Measurements from ENCODE around the gene GLB1L.

DNA sequence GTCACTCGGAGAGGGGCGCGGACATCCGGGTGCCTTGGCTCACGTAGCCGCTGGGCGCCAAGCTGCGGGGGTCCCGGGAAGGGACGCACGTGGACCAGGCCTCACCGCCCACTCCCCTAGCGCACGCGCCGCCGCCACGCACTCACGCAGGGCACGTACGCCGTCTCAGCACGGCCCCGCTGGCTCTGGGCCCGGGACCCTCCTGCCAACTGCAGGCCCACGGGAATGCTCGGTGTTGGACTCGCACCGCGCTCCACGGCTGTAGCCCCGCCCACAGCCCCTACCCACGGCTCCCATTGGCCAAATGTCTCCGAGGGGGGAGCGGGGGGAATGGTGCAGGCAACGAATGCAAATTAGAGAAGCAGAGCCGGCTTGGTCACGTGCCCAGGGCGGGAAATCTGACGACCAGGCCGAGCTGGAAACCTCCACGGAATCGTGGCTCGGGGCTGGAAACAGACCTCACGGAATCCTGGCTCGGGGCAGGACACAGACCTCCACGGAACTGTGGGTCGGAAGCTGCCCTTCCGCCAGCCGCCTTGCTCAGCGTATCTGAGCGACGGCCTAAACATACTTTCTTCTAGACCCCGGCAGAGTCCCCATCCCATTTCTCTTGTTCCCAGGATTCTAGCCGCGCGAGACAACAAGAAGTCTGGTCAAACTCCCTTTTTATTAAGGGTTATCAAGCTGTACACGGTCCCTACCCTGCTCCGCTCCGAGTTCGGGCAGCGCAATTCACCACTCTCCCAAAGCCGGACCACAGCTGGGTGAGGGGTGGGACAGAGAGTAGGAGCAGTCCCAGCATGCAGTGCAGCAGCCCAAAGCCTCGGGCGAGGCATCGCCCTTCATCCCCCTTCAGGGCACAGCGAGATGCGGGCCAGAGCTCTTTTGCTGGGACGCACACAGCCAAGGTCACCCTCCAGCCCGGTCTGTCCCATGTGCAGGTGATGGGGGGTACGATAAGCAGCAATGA lies 26.2 kb downstream of the GLB1L start, which contains the start of gene ABCB6:
- TF ChIP-seq CTCF (IDR thresholded peaks at IDR 0.05; ENCODE audit: low read depth, low read length, missing input control) (no peak), ZBTB33 (IDR thresholded peaks at IDR 0.05) (no peak), ATF3 (IDR thresholded peaks at IDR 0.05) (no peak)
